Body of pancreas (tissue), 4 donors: ENCODE results near the gene PAPPA2.

Experiments
- CTCF ChIP-seq, 7 experiments: fragments of 450-650 bp in 4 of 7; fragments of 200-600 bp in 3 of 7; sonication (generic) in 3 of 7; IDR thresholded peaks; one replicate each; pipeline ENCODE4 v1.5.1; 2016 to 2019; ENCODE audit warnings: antibody characterized with exemption in 7 of 7
- POLR2A ChIP-seq, 3 donors: fragments of 450-650 bp; IDR thresholded peaks; one replicate each; pipeline ENCODE4 v1.6.1; 2016; ENCODE audit warnings: antibody characterized with exemption in 3 of 3, mild to moderate bottlenecking in 2 of 3

GRCh38 chr1:176605176-176605575 lies 142.2 kb downstream of the PAPPA2 start:
- TF ChIP-seq POLR2A (IDR thresholded peaks at IDR 0.05) (no peak), CTCF (IDR thresholded peaks at IDR 0.05) (no peak)
